CD14-positive monocyte (primary cell): ENCODE measurements around the gene GNPAT. TPM values are rescaled to one million over a fixed set of nuclear protein-coding genes. Genes with fewer than 3 reads are reported as not detected.

Experiments
- DNase-seq, 3 donors: peaks; one replicate each; pipeline ENCODE4 v3.0.0-alpha.2; 2011 to 2022
- H2AFZ ChIP-seq: 2 replicates; pipeline ENCODE4 v1.6.0; 2012; ENCODE audit warnings: mild to moderate bottlenecking, low read depth, low read length, inconsistent platforms; ENCODE audit not compliant: insufficient read depth, poor library complexity, severe bottlenecking
- H3K27ac ChIP-seq, 2 donors: 1 replicate in 1 of 2; 2 replicates in 1 of 2; pipeline ENCODE4 v1.5.1; 2012 to 2013; ENCODE audit warnings: low read length in 2 of 2, control low read depth in 1 of 2, inconsistent platforms in 1 of 2, low read depth in 1 of 2, mild to moderate bottlenecking in 1 of 2
- H3K27me3 ChIP-seq, 2 donors: one replicate each; pipeline versions ENCODE4 v1.6.0 to v1.6.1; 2011 to 2013; ENCODE audit warnings: low read length in 2 of 2; ENCODE audit not compliant: control insufficient read depth in 2 of 2, insufficient read depth in 2 of 2
- H3K36me3 ChIP-seq, 2 donors: replicated peaks in 1 of 2; 1 replicate in 1 of 2; 2 replicates in 1 of 2; pipeline versions ENCODE4 v1.5.1 to v1.6.1; 2012 to 2013; ENCODE audit warnings: low read length in 2 of 2, control low read depth in 1 of 2, inconsistent platforms in 1 of 2, mild to moderate bottlenecking in 1 of 2; ENCODE audit not compliant: insufficient read depth in 2 of 2, control insufficient read depth in 1 of 2
- H3K4me1 ChIP-seq, 2 donors: 1 replicate in 1 of 2; 2 replicates in 1 of 2; pipeline versions ENCODE4 v1.5.1 to v1.6.1; 2012 to 2013; ENCODE audit warnings: low read length in 2 of 2, control low read depth in 1 of 2, inconsistent platforms in 1 of 2, mild to moderate bottlenecking in 1 of 2, moderate library complexity in 1 of 2; ENCODE audit not compliant: insufficient read depth in 2 of 2, control insufficient read depth in 1 of 2
- H3K4me2 ChIP-seq: replicated peaks from 2 replicates; pipeline ENCODE3; 2012; ENCODE audit warnings: low read length, moderate library complexity, mild to moderate bottlenecking; ENCODE audit not compliant: poor library complexity, severe bottlenecking; ENCODE audit errors: extremely low read depth
- H3K4me3 ChIP-seq, 3 experiments: fragments of 200-600 bp in 1 of 3; sonication (generic) in 1 of 3; replicated peaks in 1 of 3; 1 replicate in 2 of 3; 2 replicates in 1 of 3; pipeline ENCODE4 v1.5.1; 2011 to 2013; ENCODE audit warnings: low read length in 3 of 3, mild to moderate bottlenecking in 3 of 3, control low read depth in 2 of 3, low read depth in 2 of 3, inconsistent platforms in 1 of 3, moderate library complexity in 1 of 3
- H3K79me2 ChIP-seq: 2 replicates; pipeline ENCODE4 v1.6.0; 2012; ENCODE audit warnings: mild to moderate bottlenecking, control low read depth, inconsistent platforms, low read length, moderate library complexity; ENCODE audit not compliant: insufficient read depth
- H3K9ac ChIP-seq: 2 replicates; pipeline ENCODE4 v1.6.0; 2017; ENCODE audit warnings: low read length, mild to moderate bottlenecking; ENCODE audit not compliant: insufficient read depth, poor library complexity, severe bottlenecking
- H3K9me3 ChIP-seq, 2 donors: replicated peaks in 1 of 2; 1 replicate in 1 of 2; 2 replicates in 1 of 2; pipeline versions ENCODE4 v1.5.1 to v1.6.1; 2012 to 2013; ENCODE audit warnings: low read length in 2 of 2, control low read depth in 1 of 2; ENCODE audit not compliant: control insufficient read depth in 1 of 2, insufficient read depth in 1 of 2
- H4K20me1 ChIP-seq: 2 replicates; pipeline ENCODE4 v1.6.0; 2012; ENCODE audit warnings: mild to moderate bottlenecking, low read length, control low read depth, moderate library complexity; ENCODE audit not compliant: insufficient read depth
- H3K27ac Mint-ChIP-seq, 7 donors: one replicate each; pipeline ENCODE4 v1.8.0; 2020; ENCODE audit warnings: mild to moderate bottlenecking in 7 of 7, mixed read lengths in 7 of 7, moderate library complexity in 6 of 7, inconsistent platforms in 2 of 7
- H3K27me3 Mint-ChIP-seq, 3 donors: one replicate each; pipeline ENCODE4 v1.8.0; 2021 to 2022; ENCODE audit warnings: low read depth in 3 of 3, mild to moderate bottlenecking in 3 of 3, mixed read lengths in 3 of 3, moderate library complexity in 3 of 3, inconsistent platforms in 1 of 3
- H3K36me3 Mint-ChIP-seq, 2 donors: one replicate each; pipeline ENCODE4 v1.8.0; 2020; ENCODE audit warnings: mixed read lengths in 2 of 2, inconsistent platforms in 1 of 2, mild to moderate bottlenecking in 1 of 2
- H3K4me1 Mint-ChIP-seq: one replicate; pipeline ENCODE4 v1.8.0; 2020; ENCODE audit warnings: mild to moderate bottlenecking, mixed read lengths
- H3K4me3 Mint-ChIP-seq, 2 donors: one replicate each; pipeline ENCODE4 v1.8.0; 2020; ENCODE audit warnings: mild to moderate bottlenecking in 2 of 2, mixed read lengths in 2 of 2, moderate library complexity in 1 of 2
- H3K9me3 Mint-ChIP-seq, 7 donors: one replicate each; pipeline ENCODE4 v1.8.0; 2020 to 2022; ENCODE audit warnings: mixed read lengths in 7 of 7, mild to moderate bottlenecking in 6 of 7, moderate library complexity in 6 of 7, inconsistent platforms in 2 of 7
- CTCF ChIP-seq: fragments of 200-600 bp; IDR thresholded peaks from one replicate; pipeline ENCODE4 v1.8.0; 2022; ENCODE audit warnings: antibody characterized with exemption, mild to moderate bottlenecking
- WGBS: methylation state at CpG from one replicate; pipeline ENCODE4 v1.1.5; 2013; ENCODE audit warnings: missing lambda C conversion rate; ENCODE audit not compliant: insufficient coverage; 5-methylcytosine and 5-hydroxymethylcytosine counted together
- intact Hi-C, 2 donors: fragments of 100-400 bp; cut with micrococcal nuclease; formaldehyde crosslinking; loops; one replicate each; pipeline versions ENCODE4 v1.15.0 to v1.15.1; 2023
- polyA plus RNA-seq, 3 donors: library from polyadenylated mRNA; depleted of rRNA in 1 of 3; unstranded in 2 of 3; stranded (reverse) in 1 of 3; fragments of 300-500 nt in 2 of 3; fragments of >200 nt in 1 of 3; fragmentation: Illumina TruSeq in 2 of 3; gene quantifications; 1 replicate in 2 of 3; 2 replicates in 1 of 3; pipeline ENCODE4 v1.2.3, GENCODE V29; 2012 to 2021

GNPAT gene
- polyA plus RNA-seq, 3 donors = 20.8 to 40.3 (median 34.8) TPM

GRCh38 chr1:231213831-231214573 lies 27.0 kb upstream of the GNPAT start:
- intact Hi-C loops = loop anchor here in 1 of 2 donors (5.0 kb wide), 1 partner anchor 297 kb away; no protein-coding TSS in a partner anchor
- 98% methylated on average over 11 of the region's 22 CpGs for WGBS

More at GRCh38 chr1:231213831-231214573, 27.0 kb upstream of the GNPAT start:
- Histone ChIP-seq H2AFZ (no peak overlapping the region), H3K4me1 (peaks cover 4 to 5% of the 10 kb centered on the region in 2 donors), H3K9me3 (no peaks in the 10 kb centered on the region), H3K27ac (no peak overlapping the region), H3K36me3 (no peaks in the 10 kb centered on the region), H3K27me3 (peaks cover 0 to 3% of the 10 kb centered on the region in 2 donors), H4K20me1 (no peaks in the 10 kb centered on the region), H3K4me3 (no peak overlapping the region), H3K9ac (no peak overlapping the region), H3K4me2 (no peak overlapping the region), H3K79me2 (no peaks in the 10 kb centered on the region)
- TF ChIP-seq CTCF = no peak
- no peaks in the 10 kb centered on the region for H3K9me3 Mint-ChIP-seq
- peak overlapping the region in 1 of 2 donors; percentile 24 for H3K4me3 Mint-ChIP-seq
- H3K4me1 Mint-ChIP-seq = peaks cover 7% of the 10 kb centered on the region
- H3K36me3 Mint-ChIP-seq = no peaks in the 10 kb centered on the region
- H3K27ac Mint-ChIP-seq = no peak overlapping the region
- no peak for DNase-seq
- peaks cover 7 to 17% (median 11%) of the 10 kb centered on the region in 3 donors for H3K27me3 Mint-ChIP-seq
